ENCODE results near the gene ST3GAL5.
"Not testable (repeated sequence)": the region's sequence is repeated elsewhere in the genome, so short reads cannot be mapped to it uniquely, and the experiment has no call there.

DNA sequence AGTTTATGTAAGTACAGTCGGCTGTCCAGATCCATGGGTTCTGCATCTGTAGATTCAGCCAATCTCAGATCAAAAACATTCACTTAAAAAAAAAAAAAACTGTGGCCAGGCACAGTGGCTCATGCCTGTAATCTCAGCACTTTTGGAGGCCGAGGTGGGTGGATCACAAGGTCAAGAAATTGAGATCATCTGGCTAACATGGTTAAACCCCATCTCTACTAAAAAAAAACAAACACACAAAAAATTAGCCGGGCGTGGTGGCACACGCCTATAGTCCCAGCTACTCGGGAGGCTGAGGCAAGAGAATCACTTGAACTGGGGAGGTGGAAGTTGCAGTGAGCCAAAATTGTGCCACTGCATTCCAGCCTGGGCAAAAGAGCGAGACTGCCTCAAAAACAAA, 42.4 kb upstream of the ST3GAL5 start:
- TF ChIP-seq EP300, POLR2A (IDR thresholded peaks at IDR 0.05): not testable (repeated sequence)
